Bronchial epithelial cell (primary cell): ENCODE measurements around the gene UBFD1. TPM values are rescaled to one million over a fixed set of nuclear protein-coding genes. Genes with fewer than 3 reads are reported as not detected.

Experiments used
- DNase-seq: peaks from one replicate; pipeline ENCODE4 v3.0.0-alpha.2; 2010; ENCODE audit warnings: low read depth
- FAIRE-seq: peaks from 2 replicates; lab custom pipeline; 2011; peaks lifted over from hg19 to GRCh38; lab: Jason Lieb, UNC
- H3K27me3 ChIP-seq: 2 replicates; pipeline ENCODE4 v1.5.1; 2011; ENCODE audit warnings: low read length; ENCODE audit not compliant: control insufficient read depth, insufficient read depth
- H3K36me3 ChIP-seq: 2 replicates; pipeline ENCODE4 v1.5.1; 2011; ENCODE audit warnings: low read length; ENCODE audit not compliant: control insufficient read depth, insufficient read depth
- H3K4me3 ChIP-seq: 2 replicates; pipeline ENCODE4 v1.5.1; 2011; ENCODE audit warnings: mild to moderate bottlenecking, low read depth, low read length, control low read depth
- CTCF ChIP-seq: IDR thresholded peaks from 2 replicates; pipeline ENCODE4 v1.5.1; 2011; ENCODE audit warnings: mild to moderate bottlenecking, moderate library complexity, low read length, control low read depth, inconsistent platforms; ENCODE audit not compliant: insufficient read depth, severe bottlenecking
- total RNA-seq: library from RNA; depleted of rRNA; stranded (reverse); fragments of >200 nt; gene quantifications from 2 replicates; pipeline ENCODE4 v1.2.1, GENCODE V29; 2014

Gene UBFD1
- total RNA-seq, 1 donor from 2014 or later, result 25.5 TPM

- FAIRE-seq (no peak), DNase-seq (no peak)
- no peaks in the 10 kb centered on the region for H3K27me3 ChIP-seq
- H3K36me3 ChIP-seq, result peaks cover 14% of the 10 kb centered on the region
- H3K4me3 ChIP-seq, result no peak overlapping the region
- no peak for TF ChIP-seq CTCF
Measured at GRCh38 chr16:23523876-23524385, 33.6 kb upstream of the UBFD1 start.

- no peaks in the 10 kb centered on the region for H3K27me3 ChIP-seq
- DNase-seq (no peak), FAIRE-seq (no peak)
- peaks cover 18% of the 10 kb centered on the region for H3K36me3 ChIP-seq
- no peak overlapping the region for H3K4me3 ChIP-seq
- no peak for TF ChIP-seq CTCF
Measured at GRCh38 chr16:23524886-23525285, 32.6 kb upstream of the UBFD1 start.

GRCh38 chr16:23527961-23528643, 29.4 kb upstream of the UBFD1 start:
- no peak overlapping the region for H3K4me3 ChIP-seq
- no peak for FAIRE-seq
- no peak for TF ChIP-seq CTCF

GRCh38 chr16:23528644-23529310, 28.8 kb upstream of the UBFD1 start:
- FAIRE-seq (no peak), DNase-seq (no peak)

More at GRCh38 chr16:23527961-23528643, 29.4 kb upstream of the UBFD1 start:
- Histone ChIP-seq H3K36me3 (peaks cover 23% of the 10 kb centered on the region), H3K27me3 (no peaks in the 10 kb centered on the region)
- no peak for DNase-seq

GRCh38 chr16:23530062-23530461, 27.5 kb upstream of the UBFD1 start:
- DNase-seq (no peak), FAIRE-seq (no peak)
- no peak for TF ChIP-seq CTCF
- Histone ChIP-seq H3K4me3 (no peak overlapping the region), H3K36me3 (peaks cover 20% of the 10 kb centered on the region), H3K27me3 (no peaks in the 10 kb centered on the region)

More at GRCh38 chr16:23528644-23529310, 28.8 kb upstream of the UBFD1 start:
- Histone ChIP-seq H3K27me3 (no peaks in the 10 kb centered on the region), H3K4me3 (no peak overlapping the region), H3K36me3 (peaks cover 21% of the 10 kb centered on the region)
- no peak for TF ChIP-seq CTCF
